ENCODE results near the gene CBFA2T3. TPM values are rescaled to one million over a fixed set of nuclear protein-coding genes. Genes with fewer than 3 reads are reported as not detected.
"Not testable (repeated sequence)": the region's sequence is repeated elsewhere in the genome, so short reads cannot be mapped to it uniquely, and the experiment has no call there.

CBFA2T3 gene
- total RNA-seq, 1 donor from 2014 or later = 4.6 TPM

GRCh38 chr16:88892065-88892464 lies 84.9 kb downstream of the CBFA2T3 start:
- Mint-ChIP-seq H3K4me1 (no peaks in the 10 kb centered on the region), H3K9me3 (no peaks in the 10 kb centered on the region), H3K36me3 (ENCODE audit: low read depth) (peaks cover 3% of the 10 kb centered on the region), H3K27ac (ENCODE audit: unreplicated experiment) (no peak overlapping the region), H3K27me3 (ENCODE audit: low read depth) (no peaks in the 10 kb centered on the region), H3K4me3 (no peak overlapping the region)
- no peak for TF ChIP-seq CTCF (conservative IDR thresholded peaks at IDR 0.05)
- no peak for DNase-seq (ENCODE audit: low read depth, low spot score)

- no peak overlapping the region for H3K27ac Mint-ChIP-seq (ENCODE audit: unreplicated experiment)
Measured at GRCh38 chr16:88891083-88891482, 85.9 kb downstream of the CBFA2T3 start.

GRCh38 chr16:88889702-88890352 lies 87.2 kb downstream of the CBFA2T3 start:
- H3K36me3 Mint-ChIP-seq (ENCODE audit: low read depth); DNase-seq (ENCODE audit: low read depth, low spot score); H3K4me3 Mint-ChIP-seq; H3K27me3 Mint-ChIP-seq (ENCODE audit: low read depth); H3K9me3 Mint-ChIP-seq; H3K4me1 Mint-ChIP-seq: not testable (repeated sequence)
- peak overlapping the region; percentile 57 for H3K27ac Mint-ChIP-seq (ENCODE audit: unreplicated experiment)

More at GRCh38 chr16:88891083-88891482, 85.9 kb downstream of the CBFA2T3 start:
- Mint-ChIP-seq H3K36me3 (ENCODE audit: low read depth) (peaks cover 3% of the 10 kb centered on the region), H3K27me3 (ENCODE audit: low read depth) (no peaks in the 10 kb centered on the region), H3K4me3 (no peak overlapping the region), H3K9me3 (no peaks in the 10 kb centered on the region), H3K4me1 (no peaks in the 10 kb centered on the region)
- no peak for DNase-seq (ENCODE audit: low read depth, low spot score)
- TF ChIP-seq CTCF (conservative IDR thresholded peaks at IDR 0.05) = no peak

- no peak overlapping the region for H3K27ac Mint-ChIP-seq (ENCODE audit: unreplicated experiment)
- no peak for DNase-seq (ENCODE audit: low read depth, low spot score)
- no peak for TF ChIP-seq CTCF (conservative IDR thresholded peaks at IDR 0.05)
- H3K27me3 Mint-ChIP-seq (ENCODE audit: low read depth) = no peaks in the 10 kb centered on the region
- no peak overlapping the region for H3K4me3 Mint-ChIP-seq
- H3K36me3 Mint-ChIP-seq (ENCODE audit: low read depth) = peaks cover 3% of the 10 kb centered on the region
- no peaks in the 10 kb centered on the region for H3K4me1 Mint-ChIP-seq
- no peaks in the 10 kb centered on the region for H3K9me3 Mint-ChIP-seq
Measured at GRCh38 chr16:88888461-88889387, 88.3 kb downstream of the CBFA2T3 start.

- no peaks in the 10 kb centered on the region for H3K4me1 Mint-ChIP-seq
- peaks cover 3% of the 10 kb centered on the region for H3K36me3 Mint-ChIP-seq (ENCODE audit: low read depth)
- TF ChIP-seq CTCF (conservative IDR thresholded peaks at IDR 0.05) = no peak
- H3K27ac Mint-ChIP-seq (ENCODE audit: unreplicated experiment) = no peak overlapping the region
- no peak overlapping the region for H3K4me3 Mint-ChIP-seq
- H3K27me3 Mint-ChIP-seq (ENCODE audit: low read depth) = no peaks in the 10 kb centered on the region
- DNase-seq (ENCODE audit: low read depth, low spot score) = no peak
- no peaks in the 10 kb centered on the region for H3K9me3 Mint-ChIP-seq
Measured at GRCh38 chr16:88888057-88888456, 89.0 kb downstream of the CBFA2T3 start.

Measured in neural crest cell (in vitro differentiated cells).